Hepatocyte (in vitro differentiated cells): ENCODE results near the gene TNFRSF13B. TPM values are rescaled to one million over a fixed set of nuclear protein-coding genes. Genes with fewer than 3 reads are reported as not detected.
A peak's percentile ranks its signal among the peaks of the same experiment; 100 is the strongest.

Source experiments
- DNase-seq: peaks from one replicate; pipeline ENCODE4 v3.0.0-alpha.2; 2016; ENCODE audit warnings: low spot score
- H2AFZ ChIP-seq: fragments of 200-600 bp; sonication (generic); 2 replicates; pipeline ENCODE4 v1.6.0; 2016; ENCODE audit warnings: antibody characterized with exemption, mild to moderate bottlenecking
- H3K27ac ChIP-seq: fragments of 200-600 bp; sonication (generic); 2 replicates; pipeline ENCODE4 v1.5.1; 2016; ENCODE audit warnings: mild to moderate bottlenecking
- H3K27me3 ChIP-seq: fragments of 200-600 bp; sonication (generic); 2 replicates; pipeline ENCODE4 v1.6.1; 2016
- H3K36me3 ChIP-seq: fragments of 200-600 bp; sonication (generic); replicated peaks from 2 replicates; pipeline ENCODE4 v1.5.1; 2016; ENCODE audit warnings: low read depth; ENCODE audit not compliant: insufficient read depth
- H3K4me1 ChIP-seq: fragments of 200-600 bp; sonication (generic); 2 replicates; pipeline ENCODE4 v1.5.1; 2016; ENCODE audit warnings: mild to moderate bottlenecking, moderate library complexity; ENCODE audit not compliant: insufficient read depth
- H3K4me2 ChIP-seq: fragments of 200-600 bp; sonication (generic); 2 replicates; pipeline ENCODE4 v1.6.0; 2016
- H3K4me3 ChIP-seq: fragments of 200-600 bp; sonication (generic); 2 replicates; pipeline ENCODE4 v1.5.1; 2016; ENCODE audit warnings: mild to moderate bottlenecking
- H3K79me2 ChIP-seq: fragments of 200-600 bp; sonication (generic); 2 replicates; pipeline ENCODE4 v1.6.0; 2017; ENCODE audit warnings: mild to moderate bottlenecking
- H3K9me2 ChIP-seq: fragments of 200-600 bp; sonication (generic); replicated peaks from 2 replicates; pipeline ENCODE4 v1.6.0; 2017; ENCODE audit warnings: mild to moderate bottlenecking; ENCODE audit not compliant: insufficient read depth
- H3K9me3 ChIP-seq: fragments of 200-600 bp; sonication (generic); 2 replicates; pipeline ENCODE4 v1.5.1; 2016; ENCODE audit warnings: low read depth, mild to moderate bottlenecking
- H4K20me1 ChIP-seq: fragments of 200-600 bp; sonication (generic); 2 replicates; pipeline ENCODE4 v1.6.0; 2016; ENCODE audit warnings: mild to moderate bottlenecking; ENCODE audit not compliant: insufficient read depth, poor library complexity, severe bottlenecking
- CTCF ChIP-seq: fragments of 200-600 bp; sonication (generic); IDR thresholded peaks from 2 replicates; pipeline ENCODE4 v1.5.1; 2016; ENCODE audit warnings: antibody characterized with exemption, mild to moderate bottlenecking; ENCODE audit not compliant: poor library complexity
- EZH2 ChIP-seq: fragments of 200-600 bp; sonication (generic); IDR thresholded peaks from 2 replicates; pipeline ENCODE4 v1.6.1; 2016; ENCODE audit warnings: antibody characterized with exemption, mild to moderate bottlenecking, borderline replicate concordance
- EZH2phosphoT487 ChIP-seq: fragments of 200-600 bp; sonication (generic); IDR thresholded peaks from one replicate; pipeline ENCODE4 v1.6.1; 2018; ENCODE audit warnings: antibody characterized with exemption, mild to moderate bottlenecking, low read depth, moderate library complexity; ENCODE audit not compliant: unreplicated experiment, severe bottlenecking
- WGBS: methylation state at CpG from one replicate; pipeline ENCODE4 v1.1.6; 2016; ENCODE audit warnings: low lambda C conversion rate; ENCODE audit errors: missing lambda C conversion rate; 5-methylcytosine and 5-hydroxymethylcytosine counted together
- polyA plus RNA-seq: library from polyadenylated mRNA; unstranded; fragments of >200 nt; fragmentation: Nextera tagmentation; extraction: Ambion mirVana; gene quantifications from 2 replicates; pipeline ENCODE4 v1.2.1, GENCODE V29; 2016
- total RNA-seq: library from RNA; depleted of rRNA; stranded (reverse); fragments of >200 nt; gene quantifications from 2 replicates; pipeline ENCODE4 v1.2.3, GENCODE V29; 2014

Gene TNFRSF13B
- total and polyA plus RNA-seq, 2 experiments from 2014 or later = not detected

- no peak overlapping the region for H3K4me2 ChIP-seq
- H3K4me3 ChIP-seq = no peak overlapping the region
- H3K9me3 ChIP-seq = no peaks in the 10 kb centered on the region
- H3K79me2 ChIP-seq = no peaks in the 10 kb centered on the region
- 62% methylated on average over 12 of the region's 12 CpGs for WGBS
- no peaks in the 10 kb centered on the region for H3K27me3 ChIP-seq
- peak; percentile 4 for DNase-seq
- H2AFZ ChIP-seq = no peak overlapping the region
- no peak overlapping the region for H3K27ac ChIP-seq
- H3K36me3 ChIP-seq = no peaks in the 10 kb centered on the region
- no peaks in the 10 kb centered on the region for H3K9me2 ChIP-seq
- H3K4me1 ChIP-seq = no peaks in the 10 kb centered on the region
- no peaks in the 10 kb centered on the region for H4K20me1 ChIP-seq
- TF ChIP-seq EZH2phosphoT487 (no peak), CTCF (no peak), EZH2 (no peak)
These were observed 33.3 kb downstream of the TNFRSF13B start for GRCh38 chr17:16938496-16939207.

DNA sequence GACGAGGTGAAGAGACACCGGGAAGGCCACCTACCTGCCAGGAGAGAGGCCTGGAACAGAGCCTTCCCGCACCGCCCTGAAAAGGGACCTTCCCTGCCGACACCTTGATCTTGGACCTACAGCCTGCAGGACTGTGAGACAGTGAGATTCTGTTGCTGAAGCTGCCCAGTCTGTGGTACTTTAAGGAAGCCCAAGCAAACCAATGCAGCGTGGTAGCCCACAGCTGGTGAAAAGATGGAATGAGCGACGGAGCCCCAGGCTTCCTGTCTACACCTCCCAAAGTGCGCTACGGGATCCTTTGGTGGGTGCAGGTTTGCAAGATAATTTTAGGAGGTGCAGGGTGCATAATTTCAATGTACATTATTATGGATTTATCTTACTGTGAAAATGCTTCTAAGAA, 33.9 kb downstream of the TNFRSF13B start:
- Histone ChIP-seq H3K27me3 (no peaks in the 10 kb centered on the region), H3K27ac (no peak overlapping the region), H3K79me2 (no peaks in the 10 kb centered on the region), H2AFZ (no peak overlapping the region), H3K4me3 (no peak overlapping the region), H3K9me2 (no peaks in the 10 kb centered on the region), H3K36me3 (no peaks in the 10 kb centered on the region), H3K4me1 (no peaks in the 10 kb centered on the region), H4K20me1 (no peaks in the 10 kb centered on the region), H3K4me2 (no peak overlapping the region), H3K9me3 (no peaks in the 10 kb centered on the region)
- DNase-seq = no peak
- WGBS = 89% methylated on average over 10 of the region's 10 CpGs
- TF ChIP-seq CTCF (no peak), EZH2phosphoT487 (no peak)

DNA sequence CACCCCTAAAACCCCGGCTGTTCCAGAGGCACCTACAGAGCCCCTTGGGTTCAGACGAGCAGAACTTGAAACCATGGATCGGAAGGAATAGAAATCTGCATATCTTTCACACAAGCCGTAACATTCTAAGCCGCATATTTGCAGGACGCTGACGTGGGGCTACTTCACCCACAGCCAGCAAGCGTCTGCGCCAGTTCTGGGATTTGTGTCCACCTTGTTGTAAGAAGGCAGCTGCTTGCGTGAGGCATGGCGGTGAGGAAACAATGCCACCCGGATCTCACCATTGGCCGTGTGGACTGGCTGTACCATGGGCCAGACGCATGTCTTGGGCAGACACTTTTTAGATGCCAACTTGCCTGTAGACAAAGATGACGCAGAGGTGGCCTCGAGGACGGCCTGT, 34.5 kb downstream of the TNFRSF13B start:
- DNase-seq = no peak
- WGBS = 91% methylated on average over 17 of the region's 17 CpGs
- H3K36me3 ChIP-seq = no peaks in the 10 kb centered on the region

More for the DNA sequence above, 34.5 kb downstream of the TNFRSF13B start:
- H3K79me2 ChIP-seq = no peaks in the 10 kb centered on the region
- H3K4me2 ChIP-seq = no peak overlapping the region
- TF ChIP-seq EZH2 (no peak), CTCF (no peak), EZH2phosphoT487 (no peak)
- no peaks in the 10 kb centered on the region for H3K9me2 ChIP-seq
- no peaks in the 10 kb centered on the region for H3K27me3 ChIP-seq
- no peaks in the 10 kb centered on the region for H4K20me1 ChIP-seq
- no peaks in the 10 kb centered on the region for H3K9me3 ChIP-seq
- no peak overlapping the region for H3K27ac ChIP-seq
- H2AFZ ChIP-seq = no peak overlapping the region
- no peaks in the 10 kb centered on the region for H3K4me1 ChIP-seq
- H3K4me3 ChIP-seq = no peak overlapping the region
